Liver (tissue), 3 donors: ENCODE measurements around the gene NRN1.

Experiments used
- EGR1 ChIP-seq, 2 donors: IDR thresholded peaks; 2 replicates each; pipeline ENCODE4 v1.6.1; 2016 to 2018; ENCODE audit warnings: antibody characterized with exemption in 2 of 2, low read depth in 2 of 2
- FOXA1 ChIP-seq: IDR thresholded peaks from 2 replicates; pipeline ENCODE4 v1.6.1; 2016; ENCODE audit warnings: antibody characterized with exemption
- HNF4G ChIP-seq: IDR thresholded peaks from 2 replicates; pipeline ENCODE4 v1.6.1; 2016; ENCODE audit warnings: antibody characterized with exemption
- JUND ChIP-seq, 2 donors: IDR thresholded peaks; 2 replicates each; pipeline ENCODE4 v1.6.1; 2016; ENCODE audit warnings: antibody characterized with exemption in 2 of 2
- NR2F2 ChIP-seq: IDR thresholded peaks from 2 replicates; pipeline ENCODE4 v1.6.1; 2016; ENCODE audit warnings: antibody characterized with exemption
- REST ChIP-seq: IDR thresholded peaks from 2 replicates; pipeline ENCODE4 v1.6.1; 2016; ENCODE audit warnings: antibody characterized with exemption, mild to moderate bottlenecking
- YY1 ChIP-seq: IDR thresholded peaks from 2 replicates; pipeline ENCODE4 v1.6.1; 2016; ENCODE audit warnings: antibody characterized with exemption, mild to moderate bottlenecking
- ZBTB33 ChIP-seq: IDR thresholded peaks from 2 replicates; pipeline ENCODE4 v1.6.1; 2016; ENCODE audit warnings: antibody characterized with exemption
- TF ChIP-seq, protein P1 (sequence below): fragments of 150-350 bp; IDR thresholded peaks from 2 replicates; pipeline ENCODE4 v1.5.1; 2017; ENCODE audit warnings: improper control_type of control experiment, low read depth, low read length; ENCODE audit not compliant: missing input control
- donor health status: healthy.
- donor health status: healthy.

GRCh38 chr6:5990786-5991185, 15.9 kb downstream of the NRN1 start:
- TF ChIP-seq, protein P1, sequence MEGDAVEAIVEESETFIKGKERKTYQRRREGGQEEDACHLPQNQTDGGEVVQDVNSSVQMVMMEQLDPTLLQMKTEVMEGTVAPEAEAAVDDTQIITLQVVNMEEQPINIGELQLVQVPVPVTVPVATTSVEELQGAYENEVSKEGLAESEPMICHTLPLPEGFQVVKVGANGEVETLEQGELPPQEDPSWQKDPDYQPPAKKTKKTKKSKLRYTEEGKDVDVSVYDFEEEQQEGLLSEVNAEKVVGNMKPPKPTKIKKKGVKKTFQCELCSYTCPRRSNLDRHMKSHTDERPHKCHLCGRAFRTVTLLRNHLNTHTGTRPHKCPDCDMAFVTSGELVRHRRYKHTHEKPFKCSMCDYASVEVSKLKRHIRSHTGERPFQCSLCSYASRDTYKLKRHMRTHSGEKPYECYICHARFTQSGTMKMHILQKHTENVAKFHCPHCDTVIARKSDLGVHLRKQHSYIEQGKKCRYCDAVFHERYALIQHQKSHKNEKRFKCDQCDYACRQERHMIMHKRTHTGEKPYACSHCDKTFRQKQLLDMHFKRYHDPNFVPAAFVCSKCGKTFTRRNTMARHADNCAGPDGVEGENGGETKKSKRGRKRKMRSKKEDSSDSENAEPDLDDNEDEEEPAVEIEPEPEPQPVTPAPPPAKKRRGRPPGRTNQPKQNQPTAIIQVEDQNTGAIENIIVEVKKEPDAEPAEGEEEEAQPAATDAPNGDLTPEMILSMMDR, result no peak
- TF ChIP-seq EGR1 (IDR thresholded peaks at IDR 0.05; ENCODE audit: low read depth in 2 of 2) (no peak), REST (no peak), ZBTB33 (no peak), YY1 (no peak), FOXA1 (no peak), JUND (IDR thresholded peaks at IDR 0.05) (no peak), NR2F2 (no peak), HNF4G (no peak)
